Glutamatergic neuron (in vitro differentiated cells): ENCODE results near the gene CPEB2. TPM values are rescaled to one million over a fixed set of nuclear protein-coding genes. Genes with fewer than 3 reads are reported as not detected.

ENCODE experiments used
- DNase-seq: peaks from one replicate; pipeline ENCODE4 v3.0.0; 2022
- H3K27ac Mint-ChIP-seq: one replicate; pipeline ENCODE4 v1.8.0; 2020; ENCODE audit warnings: mild to moderate bottlenecking, mixed read lengths, inconsistent platforms; ENCODE audit not compliant: unreplicated experiment
- H3K27me3 Mint-ChIP-seq: one replicate; pipeline ENCODE4 v1.8.0; 2020; ENCODE audit warnings: mild to moderate bottlenecking, moderate library complexity, mixed read lengths, inconsistent platforms; ENCODE audit not compliant: unreplicated experiment
- H3K36me3 Mint-ChIP-seq: one replicate; pipeline ENCODE4 v1.8.0; 2020; ENCODE audit warnings: mild to moderate bottlenecking, mixed read lengths, inconsistent platforms; ENCODE audit not compliant: unreplicated experiment
- H3K4me1 Mint-ChIP-seq: one replicate; pipeline ENCODE4 v1.8.0; 2020; ENCODE audit warnings: mild to moderate bottlenecking, low read depth, mixed read lengths, inconsistent platforms; ENCODE audit not compliant: unreplicated experiment
- H3K4me3 Mint-ChIP-seq: one replicate; pipeline ENCODE4 v1.8.0; 2020; ENCODE audit warnings: mild to moderate bottlenecking, mixed read lengths, inconsistent platforms; ENCODE audit not compliant: unreplicated experiment
- H3K9me3 Mint-ChIP-seq: one replicate; pipeline ENCODE4 v1.8.0; 2020; ENCODE audit warnings: mild to moderate bottlenecking, moderate library complexity, mixed read lengths, inconsistent platforms; ENCODE audit not compliant: unreplicated experiment
- total RNA-seq: library from RNA; stranded (reverse); fragmentation: NEBNext Ultra II Directional; extraction: Animal tissue kit (Norgen Biotek cat#: 25700); gene quantifications from one replicate; pipeline ENCODE4 v1.2.1, GENCODE V29; 2021; ENCODE audit not compliant: unreplicated experiment
- TF ChIP-seq, protein P1 (sequence below): fragments of 200-600 bp; sonication (generic); IDR thresholded peaks from one replicate; pipeline ENCODE4 v1.5.0; 2021; ENCODE audit not compliant: partially characterized antibody, unreplicated experiment

CPEB2 gene
- total RNA-seq, 1 donor from 2014 or later, result 52.6 TPM

DNA sequence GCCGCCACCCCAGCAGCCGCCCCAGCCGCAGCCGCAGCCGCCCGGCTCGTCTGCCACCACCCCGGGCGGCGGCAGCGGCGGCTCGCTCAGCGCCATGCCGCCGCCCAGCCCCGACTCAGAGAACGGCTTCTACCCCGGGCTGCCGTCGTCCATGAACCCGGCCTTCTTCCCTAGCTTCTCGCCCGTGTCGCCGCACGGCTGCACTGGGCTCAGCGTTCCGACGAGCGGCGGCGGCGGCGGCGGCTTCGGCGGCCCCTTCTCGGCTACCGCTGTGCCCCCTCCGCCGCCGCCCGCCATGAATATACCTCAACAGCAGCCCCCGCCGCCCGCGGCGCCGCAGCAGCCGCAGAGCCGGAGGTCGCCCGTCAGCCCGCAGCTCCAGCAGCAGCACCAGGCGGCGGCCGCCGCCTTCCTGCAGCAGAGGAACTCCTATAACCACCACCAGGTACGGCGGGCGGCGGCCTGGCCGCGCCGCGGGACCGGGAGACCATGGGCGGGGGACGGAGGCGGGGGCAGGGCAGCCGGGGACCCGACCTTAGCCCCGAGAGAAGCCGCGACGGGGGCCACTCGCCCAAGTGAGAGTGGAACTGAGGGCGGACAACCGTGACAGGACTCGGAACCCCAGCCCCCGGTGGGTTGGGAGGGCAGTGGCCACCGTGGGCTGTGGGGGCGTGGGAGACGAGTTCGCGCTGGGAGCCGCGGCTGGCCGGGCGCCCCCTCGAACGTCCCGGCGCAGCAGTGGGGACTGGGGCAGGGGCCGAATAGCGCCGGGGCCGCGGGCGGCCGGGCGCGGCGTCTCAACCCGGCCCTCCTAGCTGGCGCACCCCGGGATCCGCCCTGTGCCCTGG, 1.8 kb downstream of the CPEB2 start:
- H3K9me3 Mint-ChIP-seq, result peaks cover 5% of the 10 kb centered on the region
- H3K4me1 Mint-ChIP-seq, result peaks cover 12% of the 10 kb centered on the region
- H3K27ac Mint-ChIP-seq, result no peak overlapping the region
- TF ChIP-seq, protein P1, sequence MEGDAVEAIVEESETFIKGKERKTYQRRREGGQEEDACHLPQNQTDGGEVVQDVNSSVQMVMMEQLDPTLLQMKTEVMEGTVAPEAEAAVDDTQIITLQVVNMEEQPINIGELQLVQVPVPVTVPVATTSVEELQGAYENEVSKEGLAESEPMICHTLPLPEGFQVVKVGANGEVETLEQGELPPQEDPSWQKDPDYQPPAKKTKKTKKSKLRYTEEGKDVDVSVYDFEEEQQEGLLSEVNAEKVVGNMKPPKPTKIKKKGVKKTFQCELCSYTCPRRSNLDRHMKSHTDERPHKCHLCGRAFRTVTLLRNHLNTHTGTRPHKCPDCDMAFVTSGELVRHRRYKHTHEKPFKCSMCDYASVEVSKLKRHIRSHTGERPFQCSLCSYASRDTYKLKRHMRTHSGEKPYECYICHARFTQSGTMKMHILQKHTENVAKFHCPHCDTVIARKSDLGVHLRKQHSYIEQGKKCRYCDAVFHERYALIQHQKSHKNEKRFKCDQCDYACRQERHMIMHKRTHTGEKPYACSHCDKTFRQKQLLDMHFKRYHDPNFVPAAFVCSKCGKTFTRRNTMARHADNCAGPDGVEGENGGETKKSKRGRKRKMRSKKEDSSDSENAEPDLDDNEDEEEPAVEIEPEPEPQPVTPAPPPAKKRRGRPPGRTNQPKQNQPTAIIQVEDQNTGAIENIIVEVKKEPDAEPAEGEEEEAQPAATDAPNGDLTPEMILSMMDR, result no peak
- peak; percentile 57 for DNase-seq
- peaks cover 6% of the 10 kb centered on the region for H3K36me3 Mint-ChIP-seq
- H3K4me3 Mint-ChIP-seq, result no peak overlapping the region
- peaks cover 5% of the 10 kb centered on the region for H3K27me3 Mint-ChIP-seq

DNA sequence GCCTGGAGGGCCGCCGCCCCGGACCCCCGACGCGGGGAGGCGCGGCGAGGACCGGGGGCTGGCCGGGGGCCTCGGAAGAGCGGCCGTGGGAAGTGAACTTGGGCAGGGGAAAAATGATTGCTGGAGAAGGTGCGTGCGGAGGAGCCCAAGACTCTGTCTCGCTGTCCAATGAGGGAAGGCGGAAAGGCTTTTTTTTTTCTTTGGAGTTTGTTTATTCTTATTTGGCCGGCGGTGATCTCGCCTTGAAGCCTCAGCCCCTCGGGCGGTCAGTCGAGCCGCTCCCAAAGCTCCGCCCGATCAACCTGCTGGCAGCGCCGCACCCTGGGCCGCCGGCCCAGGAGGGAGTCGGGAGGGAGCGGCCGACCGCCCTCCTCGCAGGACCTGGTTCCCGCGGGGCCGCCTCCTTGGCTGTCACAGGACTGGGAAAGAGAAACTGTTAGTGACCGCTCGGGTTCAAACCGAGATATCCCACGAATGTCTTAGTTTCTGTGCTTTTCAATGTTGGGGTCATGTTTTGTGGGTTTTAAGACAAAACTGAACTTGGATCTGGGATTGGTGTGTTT, 2.5 kb downstream of the CPEB2 start:
- Mint-ChIP-seq H3K4me3 (peak overlapping the region; percentile 86), H3K9me3 (peaks cover 5% of the 10 kb centered on the region), H3K27me3 (peaks cover 5% of the 10 kb centered on the region), H3K27ac (peak overlapping the region; percentile 90), H3K4me1 (peaks cover 14% of the 10 kb centered on the region), H3K36me3 (peaks cover 6% of the 10 kb centered on the region)
- DNase-seq, result peak; percentile 62
- TF ChIP-seq, protein P1, result no peak

DNA sequence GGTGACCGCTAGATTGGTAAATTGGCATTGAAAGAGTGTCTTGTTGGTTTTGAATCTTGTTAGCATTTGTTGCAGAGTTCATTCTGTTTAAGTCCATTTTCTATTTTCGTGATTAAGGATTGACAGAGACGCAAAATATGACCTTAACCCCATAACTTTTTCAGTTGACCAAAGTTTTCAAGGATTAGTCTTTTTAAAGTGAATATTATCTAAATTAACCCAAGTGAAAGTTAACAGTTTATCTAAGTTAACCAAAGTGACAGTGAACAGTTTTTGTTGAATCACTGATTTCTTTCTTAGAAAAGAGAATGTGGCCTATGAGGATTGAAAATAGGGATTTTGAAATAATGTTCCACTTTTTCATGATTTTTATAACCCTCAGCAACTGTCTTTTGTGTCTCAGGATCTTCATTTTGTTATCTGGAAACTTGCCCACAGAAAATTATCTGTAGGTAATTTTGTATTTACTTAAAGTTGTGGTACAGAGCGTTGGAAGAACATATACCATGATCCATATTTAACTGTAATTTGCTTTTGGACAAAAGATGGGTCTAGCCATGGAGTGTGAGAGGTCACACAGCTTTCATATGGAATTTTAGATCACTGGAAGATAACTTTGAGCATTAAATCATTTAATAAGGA, 3.3 kb downstream of the CPEB2 start:
- Mint-ChIP-seq H3K36me3 (peaks cover 6% of the 10 kb centered on the region), H3K27me3 (peaks cover 5% of the 10 kb centered on the region), H3K9me3 (peaks cover 5% of the 10 kb centered on the region), H3K4me1 (peaks cover 20% of the 10 kb centered on the region), H3K4me3 (peak overlapping the region; percentile 86), H3K27ac (peak overlapping the region; percentile 90)
- TF ChIP-seq, protein P1, result no peak
- no peak for DNase-seq

DNA sequence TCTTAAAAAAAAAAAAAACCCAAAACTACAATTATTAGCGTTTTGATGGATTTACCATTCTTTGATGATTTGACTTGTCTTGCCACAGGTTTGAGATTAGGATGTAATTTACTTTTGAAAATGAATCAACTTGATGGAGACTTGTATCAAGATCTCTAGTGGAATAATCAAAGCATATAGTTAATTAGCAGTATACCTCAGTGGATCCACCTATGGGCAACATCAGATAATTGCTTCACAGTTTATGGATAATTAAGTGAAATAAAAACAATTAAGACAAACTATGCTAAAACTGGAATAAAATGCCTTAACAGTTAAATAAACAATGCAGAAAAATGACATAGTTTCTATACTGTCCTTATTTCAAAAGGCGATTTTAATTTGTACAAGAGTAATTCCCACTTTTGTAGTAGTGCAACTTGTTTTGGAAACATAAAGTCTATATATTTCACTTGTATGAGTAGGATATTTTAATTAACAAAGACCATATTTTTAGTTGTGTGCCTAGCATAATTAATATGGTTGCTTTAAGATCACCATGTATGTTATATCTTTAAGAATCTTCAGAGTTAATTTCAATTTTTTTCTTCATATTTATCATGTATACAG, 4.2 kb downstream of the CPEB2 start:
- H3K36me3 Mint-ChIP-seq, result peaks cover 6% of the 10 kb centered on the region
- peaks cover 5% of the 10 kb centered on the region for H3K9me3 Mint-ChIP-seq
- peaks cover 5% of the 10 kb centered on the region for H3K27me3 Mint-ChIP-seq
- no peak for DNase-seq
- TF ChIP-seq, protein P1, result peak; percentile 60
- peak overlapping the region; percentile 48 for H3K27ac Mint-ChIP-seq
- peak overlapping the region; percentile 86 for H3K4me3 Mint-ChIP-seq
- H3K4me1 Mint-ChIP-seq, result peaks cover 21% of the 10 kb centered on the region
